A673 (cell line): ENCODE data around the gene ALB.

ENCODE experiments used
- EZH2 ChIP-seq: fragments of 200-600 bp; sonication (generic); IDR thresholded peaks from 2 replicates; pipeline ENCODE4 v1.6.1; 2017; ENCODE audit warnings: borderline replicate concordance, low read depth, mild to moderate bottlenecking, mixed read lengths, antibody characterized with exemption, low read length; ENCODE audit not compliant: poor library complexity, severe bottlenecking
- TF ChIP-seq, protein P1 (sequence below): fragments of 300-800, 200-600 bp; sonication (generic); conservative IDR thresholded peaks from 2 replicates; pipeline ENCODE4 v1.5.1; 2017; ENCODE audit warnings: low read depth, mild to moderate bottlenecking, antibody characterized with exemption, low read length, moderate library complexity, mixed read lengths

DNA sequence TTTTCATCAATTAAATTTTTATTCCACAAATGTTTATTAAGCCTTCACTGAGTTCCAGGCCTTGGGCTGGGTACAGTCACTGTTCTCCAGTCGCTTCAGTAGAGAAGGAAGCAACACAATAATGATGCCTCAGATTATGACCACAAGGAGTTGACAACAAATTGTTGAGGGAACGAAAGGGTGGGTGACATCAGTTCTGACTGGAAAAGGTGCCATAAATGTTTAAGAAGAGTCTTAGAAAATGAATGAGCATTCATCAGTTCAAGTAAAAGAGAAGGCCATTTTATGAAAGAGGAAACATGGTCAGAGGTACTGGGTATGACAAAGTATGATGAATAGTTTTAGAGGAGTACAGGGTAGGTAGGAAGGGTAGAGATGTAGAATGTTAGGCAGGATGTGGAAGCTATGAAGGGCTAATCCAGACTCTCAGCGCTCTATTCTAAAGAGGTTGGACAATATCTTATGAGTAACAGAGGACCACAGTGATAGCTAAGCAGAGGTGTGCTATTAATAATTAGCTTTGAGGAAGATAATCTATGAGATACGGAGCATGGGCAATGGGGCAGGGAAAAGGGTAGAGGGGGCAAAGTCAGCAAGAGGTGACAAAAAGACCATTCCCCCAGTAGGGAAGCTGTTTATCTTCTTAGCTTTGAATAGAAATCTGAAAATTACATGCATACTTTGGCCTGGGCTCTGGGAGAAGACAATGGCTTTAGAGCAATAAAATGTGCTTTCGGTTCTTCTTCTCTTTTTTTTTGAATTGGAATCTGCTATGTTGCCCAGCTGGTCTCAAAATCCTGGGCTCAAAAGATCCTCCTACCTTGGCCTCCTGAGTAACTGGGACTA, 52.3 kb downstream of the ALB start:
- TF ChIP-seq, protein P1, sequence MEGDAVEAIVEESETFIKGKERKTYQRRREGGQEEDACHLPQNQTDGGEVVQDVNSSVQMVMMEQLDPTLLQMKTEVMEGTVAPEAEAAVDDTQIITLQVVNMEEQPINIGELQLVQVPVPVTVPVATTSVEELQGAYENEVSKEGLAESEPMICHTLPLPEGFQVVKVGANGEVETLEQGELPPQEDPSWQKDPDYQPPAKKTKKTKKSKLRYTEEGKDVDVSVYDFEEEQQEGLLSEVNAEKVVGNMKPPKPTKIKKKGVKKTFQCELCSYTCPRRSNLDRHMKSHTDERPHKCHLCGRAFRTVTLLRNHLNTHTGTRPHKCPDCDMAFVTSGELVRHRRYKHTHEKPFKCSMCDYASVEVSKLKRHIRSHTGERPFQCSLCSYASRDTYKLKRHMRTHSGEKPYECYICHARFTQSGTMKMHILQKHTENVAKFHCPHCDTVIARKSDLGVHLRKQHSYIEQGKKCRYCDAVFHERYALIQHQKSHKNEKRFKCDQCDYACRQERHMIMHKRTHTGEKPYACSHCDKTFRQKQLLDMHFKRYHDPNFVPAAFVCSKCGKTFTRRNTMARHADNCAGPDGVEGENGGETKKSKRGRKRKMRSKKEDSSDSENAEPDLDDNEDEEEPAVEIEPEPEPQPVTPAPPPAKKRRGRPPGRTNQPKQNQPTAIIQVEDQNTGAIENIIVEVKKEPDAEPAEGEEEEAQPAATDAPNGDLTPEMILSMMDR, result no peak
- TF ChIP-seq EZH2, result no peak
